GM10266 (cell line): ENCODE measurements around the gene TPBGL.

Experiments
- DNase-seq: peaks from one replicate; pipeline ENCODE4 v3.0.0; 2012; ENCODE audit errors: extremely low spot score
- CTCF ChIP-seq: IDR thresholded peaks from 2 replicates; pipeline ENCODE4 v1.5.1; 2012; ENCODE audit warnings: mild to moderate bottlenecking, low read depth; ENCODE audit not compliant: control insufficient read depth, insufficient read depth; ENCODE audit errors: missing control alignments

The TPBGL gene

GRCh38 chr11:75261902-75262361 is 21.4 kb downstream of the TPBGL start:
- DNase-seq, result no peak
- no peak for TF ChIP-seq CTCF

- no peak for TF ChIP-seq CTCF
- no peak for DNase-seq
Measured at GRCh38 chr11:75262436-75262835, 21.9 kb downstream of the TPBGL start.

GRCh38 chr11:75262961-75263852 is 22.6 kb downstream of the TPBGL start:
- TF ChIP-seq CTCF, result no peak
- no peak for DNase-seq

GRCh38 chr11:75263944-75264349 is 23.4 kb downstream of the TPBGL start:
- DNase-seq, result no peak
- TF ChIP-seq CTCF, result no peak

GRCh38 chr11:75264356-75264755 is 23.8 kb downstream of the TPBGL start:
- no peak for DNase-seq
- no peak for TF ChIP-seq CTCF

- DNase-seq, result no peak
- no peak for TF ChIP-seq CTCF
Measured at GRCh38 chr11:75264971-75265370, 24.4 kb downstream of the TPBGL start.

GRCh38 chr11:75265851-75266531 is 25.4 kb downstream of the TPBGL start:
- TF ChIP-seq CTCF, result no peak
- DNase-seq, result no peak
